ENCODE measurements around the gene IFNB1.

- TF ChIP-seq L3MBTL2 (conservative IDR thresholded peaks at IDR 0.05) (no peak), ZNF384 (IDR thresholded peaks at IDR 0.05) (no peak), BHLHE40 (IDR thresholded peaks at IDR 0.05; ENCODE audit: borderline replicate concordance) (no peak), LEF1 (IDR thresholded peaks at IDR 0.05; ENCODE audit: borderline replicate concordance) (no peak), SUZ12 (IDR thresholded peaks at IDR 0.05) (no peak), FOXM1 (IDR thresholded peaks at IDR 0.05; ENCODE audit: borderline replicate concordance) (no peak), ELF4 (IDR thresholded peaks at IDR 0.05) (no peak)
These were observed 17.8 kb upstream of the IFNB1 start for GRCh38 chr9:21095561-21095960.

All from HEK293T (cell line).